Stimulated activated CD8-positive, alpha-beta memory T cell treated with anti-CD3 and anti-CD28 coated beads, Interleukin-4, amount 100 ng/mL, for 48 hours (primary cell): ENCODE data around the gene ZDHHC1.
A peak's percentile ranks its signal among the peaks of the same experiment; 100 is the strongest.

ENCODE experiments used
- DNase-seq: peaks from one replicate; pipeline ENCODE4 v3.0.0-alpha.2; 2020

ZDHHC1 gene, protein sequence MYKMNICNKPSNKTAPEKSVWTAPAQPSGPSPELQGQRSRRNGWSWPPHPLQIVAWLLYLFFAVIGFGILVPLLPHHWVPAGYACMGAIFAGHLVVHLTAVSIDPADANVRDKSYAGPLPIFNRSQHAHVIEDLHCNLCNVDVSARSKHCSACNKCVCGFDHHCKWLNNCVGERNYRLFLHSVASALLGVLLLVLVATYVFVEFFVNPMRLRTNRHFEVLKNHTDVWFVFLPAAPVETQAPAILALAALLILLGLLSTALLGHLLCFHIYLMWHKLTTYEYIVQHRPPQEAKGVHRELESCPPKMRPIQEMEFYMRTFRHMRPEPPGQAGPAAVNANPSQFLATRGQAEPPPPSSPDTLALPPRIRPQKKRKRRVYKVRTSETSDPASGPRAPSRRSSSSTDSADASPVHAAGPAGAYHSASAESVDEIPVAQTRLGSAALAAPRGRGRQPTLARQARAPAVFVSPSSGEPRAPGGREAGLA

DNA sequence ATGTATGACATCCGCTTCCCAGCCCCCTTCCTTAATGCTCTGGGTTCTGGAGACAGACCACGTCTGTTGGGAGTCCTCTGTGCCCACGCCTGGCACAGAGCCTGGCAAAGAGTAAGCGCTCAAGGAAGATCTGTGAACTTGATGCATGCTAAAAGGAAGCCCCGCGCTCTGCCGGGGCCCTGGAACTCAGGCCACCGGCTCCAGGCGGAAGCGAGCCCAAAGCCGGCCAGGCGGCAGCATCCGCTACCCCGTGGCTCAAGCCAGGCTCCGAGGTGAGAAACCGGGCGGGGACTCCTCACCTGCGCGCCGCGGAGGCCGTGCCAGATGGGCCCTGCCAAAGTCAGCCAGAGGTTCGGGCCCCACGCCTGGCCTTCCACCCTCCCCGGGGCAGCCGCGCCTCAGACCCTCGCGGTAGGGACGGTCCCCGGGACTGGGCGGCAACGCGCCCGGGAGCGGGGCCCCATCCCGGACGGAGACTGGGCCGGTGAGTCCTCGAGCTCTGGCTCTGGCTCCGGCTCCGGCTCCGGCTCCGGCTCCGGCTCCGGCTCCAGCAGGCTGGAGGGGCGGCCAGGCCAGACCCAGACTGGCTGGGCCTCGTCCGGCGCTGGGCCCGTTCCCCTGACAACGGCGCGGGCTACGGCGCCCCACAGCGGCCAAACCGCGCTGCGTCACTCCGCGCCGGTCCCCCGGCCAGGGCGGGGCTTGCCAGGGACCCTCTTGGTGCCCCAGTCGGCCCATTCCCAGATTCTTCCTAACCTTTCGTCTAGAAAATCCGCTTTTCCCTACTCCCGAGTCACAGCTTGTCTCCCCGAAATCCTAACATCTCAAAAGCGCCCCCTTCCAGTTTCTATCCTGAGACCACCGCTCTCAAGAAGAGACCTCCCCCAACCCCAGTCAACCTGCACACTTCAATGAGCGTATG is at the start of gene ZDHHC1:
ZDHHC1 (minus strand) TSS at position 606 of the 922 bp plus-strand sequence. CDS start 8,702 bp downstream, outside the sequence.
- DNase-seq, result peak; percentile 79

- no peak for DNase-seq
Measured at GRCh38 chr16:67464565-67464964, 48.3 kb upstream of the ZDHHC1 start.

GRCh38 chr16:67463691-67464090 is 47.4 kb upstream of the ZDHHC1 start:
- DNase-seq, result no peak

DNA sequence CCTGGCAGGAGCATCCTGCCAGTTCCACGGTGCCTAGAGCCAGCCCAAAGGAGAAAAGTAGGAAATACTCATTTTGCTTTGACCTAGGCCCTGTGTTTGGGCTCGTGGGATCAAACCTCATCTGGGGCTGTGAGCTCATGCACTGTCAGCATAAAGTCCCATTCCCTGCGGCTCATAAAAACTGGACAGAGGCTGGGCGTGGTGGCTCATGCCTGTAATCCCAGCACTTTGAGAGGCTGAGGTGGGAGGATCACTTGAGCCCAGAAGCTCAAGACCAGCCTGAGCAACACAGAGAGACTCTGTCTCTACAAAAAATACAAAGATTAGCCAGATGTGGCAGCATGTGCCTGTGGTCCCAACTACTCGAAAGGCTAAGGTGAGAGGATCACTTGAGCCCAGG is 46.8 kb upstream of the ZDHHC1 start:
- no peak for DNase-seq

- no peak for DNase-seq
Measured at GRCh38 chr16:67462279-67462655, 46.0 kb upstream of the ZDHHC1 start.

DNA sequence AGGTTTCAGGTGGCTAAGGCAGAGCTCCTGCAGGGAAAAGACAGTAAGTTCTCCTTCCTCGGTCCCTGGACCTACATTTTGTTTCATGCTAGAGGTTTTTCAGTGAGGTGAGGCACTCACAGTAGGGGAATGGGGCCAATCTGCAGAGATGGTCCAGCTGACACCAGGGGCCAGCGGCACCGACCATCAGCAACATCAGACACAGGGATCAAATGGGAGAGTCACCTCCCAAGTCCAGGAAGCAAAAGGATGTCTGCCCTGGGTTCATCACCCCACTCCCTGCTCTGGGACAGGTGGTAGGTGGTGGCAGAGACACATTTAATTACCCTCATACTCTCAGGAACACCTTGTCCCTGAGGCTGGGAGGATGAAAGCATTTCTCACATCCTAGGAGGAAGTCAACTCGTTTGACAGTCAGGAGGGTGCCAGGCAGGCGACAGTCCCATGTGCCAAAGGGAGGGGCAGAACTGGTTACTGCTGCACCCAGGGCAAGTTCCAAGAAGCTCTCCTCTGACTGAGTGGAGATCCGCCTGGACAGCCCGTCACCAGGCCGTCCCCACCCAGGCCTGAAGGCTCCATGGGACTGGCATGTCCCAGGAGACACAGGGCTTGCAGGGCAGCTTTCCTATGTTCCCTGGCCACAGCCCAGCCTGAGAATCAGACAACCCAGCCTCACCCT is 45.5 kb upstream of the ZDHHC1 start:
- DNase-seq, result no peak

GRCh38 chr16:67460961-67461360 is 44.7 kb upstream of the ZDHHC1 start:
- DNase-seq, result no peak

DNA sequence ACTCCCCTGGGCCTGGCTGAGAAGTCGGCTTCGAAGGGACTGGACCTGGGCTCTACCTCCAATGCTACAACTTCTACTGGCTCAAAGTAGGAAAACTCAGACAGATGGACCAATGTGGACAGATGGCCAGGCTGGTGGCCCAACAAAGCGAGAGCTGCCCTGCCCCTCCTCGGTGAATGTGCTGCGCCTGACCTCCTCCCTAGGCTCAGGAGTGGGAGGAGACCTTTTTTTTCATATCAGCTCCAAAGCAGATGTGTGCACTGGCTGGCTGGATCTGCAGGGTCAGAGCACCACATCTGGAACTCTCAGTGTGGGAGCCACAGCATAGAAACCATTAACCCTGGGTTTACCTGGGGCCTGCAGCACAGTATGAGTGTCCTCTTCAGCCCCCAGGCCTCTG is 43.9 kb upstream of the ZDHHC1 start:
- DNase-seq, result no peak

GRCh38 chr16:67459861-67460150 is 43.5 kb upstream of the ZDHHC1 start:
- DNase-seq, result no peak

GRCh38 chr16:67459066-67459860 is 43.0 kb upstream of the ZDHHC1 start:
- no peak for DNase-seq

GRCh38 chr16:67458121-67458641 is 41.9 kb upstream of the ZDHHC1 start:
- DNase-seq, result no peak

DNA sequence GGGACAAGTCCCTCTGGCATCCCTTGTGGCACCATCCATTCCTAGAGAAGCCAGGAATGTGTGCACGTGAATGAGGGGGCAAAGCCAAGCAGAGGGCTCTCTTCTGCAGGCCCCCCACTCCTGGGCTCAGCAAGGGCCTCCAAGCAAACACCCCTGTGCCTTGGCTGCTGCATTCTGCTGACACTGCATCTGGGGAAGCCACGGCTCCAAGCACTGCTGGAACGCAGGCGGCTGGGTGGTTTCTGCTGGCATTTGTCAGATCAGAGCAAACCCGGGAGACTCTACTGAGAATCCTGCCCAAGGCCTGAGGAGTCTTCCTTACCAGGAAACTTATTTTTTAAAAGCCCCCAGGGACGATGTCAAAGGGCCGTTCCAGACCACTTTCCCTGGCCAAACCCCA is 41.3 kb upstream of the ZDHHC1 start:
- no peak for DNase-seq

DNA sequence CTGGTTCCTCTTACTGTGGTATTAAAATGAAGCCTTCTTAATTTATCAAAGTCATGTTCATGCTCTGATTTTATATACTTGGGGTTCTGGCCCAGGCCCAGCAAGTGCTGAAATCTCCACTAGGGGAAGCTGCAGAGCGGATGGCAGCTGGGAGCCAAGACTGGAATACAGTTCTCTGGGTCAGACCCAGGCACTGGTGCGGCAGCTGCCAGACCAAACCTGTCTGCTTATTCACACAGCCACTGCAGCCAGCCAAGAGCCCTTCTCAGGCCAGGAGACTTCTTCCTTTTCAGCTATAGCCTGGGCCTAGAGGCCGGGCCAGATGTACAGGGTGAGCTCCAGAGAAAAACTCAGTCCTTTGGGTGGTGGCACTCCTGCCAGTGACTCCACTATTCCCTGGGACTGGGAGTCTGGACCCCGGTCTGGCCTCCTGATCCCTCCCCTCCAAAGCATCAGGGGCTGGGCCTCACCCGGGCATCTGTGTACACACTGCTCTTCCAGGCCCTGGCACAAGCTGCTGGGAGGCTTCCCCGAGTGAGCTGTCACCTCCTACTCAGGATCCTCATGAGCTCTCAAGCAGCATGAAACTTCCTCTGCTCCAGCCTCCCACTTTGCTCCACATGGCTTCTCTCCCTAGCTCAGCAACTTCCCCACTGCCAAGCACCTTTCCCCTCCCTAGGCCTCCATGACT is 40.3 kb upstream of the ZDHHC1 start:
- no peak for DNase-seq

DNA sequence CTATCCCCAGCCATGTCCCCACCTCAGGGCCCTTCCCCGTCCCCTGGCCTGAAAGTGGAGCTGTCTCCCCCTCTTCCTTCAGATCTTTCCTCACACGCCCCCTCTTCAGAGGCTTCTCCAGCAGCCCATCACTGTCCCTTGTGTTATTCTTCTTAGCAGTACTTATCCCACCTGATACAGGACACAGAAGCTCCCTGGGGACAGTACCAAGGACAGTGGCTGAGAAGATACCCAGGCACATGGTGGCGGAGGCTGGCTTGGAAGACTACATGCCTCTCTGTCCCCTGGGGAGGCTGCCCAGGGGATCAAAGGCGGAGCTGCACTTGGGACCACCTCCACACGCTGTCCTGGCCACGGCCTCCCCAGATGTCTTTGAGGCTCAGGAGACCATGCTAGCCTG is 38.6 kb upstream of the ZDHHC1 start:
- no peak for DNase-seq

DNA sequence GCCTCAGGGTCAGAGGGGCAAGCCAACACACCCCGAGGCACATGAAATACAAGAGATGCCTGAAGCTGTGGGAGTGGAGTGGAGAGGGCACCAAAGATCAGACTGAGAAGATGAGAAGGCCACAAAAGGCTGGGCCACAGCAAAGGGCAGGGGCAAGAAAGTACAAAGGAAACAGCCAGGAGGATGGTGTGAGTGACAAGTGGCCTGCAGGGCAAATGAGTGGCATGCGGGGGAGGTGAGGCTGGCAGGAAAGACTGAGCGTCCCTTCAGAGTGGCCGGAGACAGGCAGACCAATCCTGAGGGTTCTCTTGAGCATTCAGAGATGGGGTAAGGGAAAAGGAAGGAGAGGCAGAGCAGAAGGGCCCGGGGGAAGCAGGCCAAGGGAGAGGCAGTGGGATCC is 37.8 kb upstream of the ZDHHC1 start:
- no peak for DNase-seq

DNA sequence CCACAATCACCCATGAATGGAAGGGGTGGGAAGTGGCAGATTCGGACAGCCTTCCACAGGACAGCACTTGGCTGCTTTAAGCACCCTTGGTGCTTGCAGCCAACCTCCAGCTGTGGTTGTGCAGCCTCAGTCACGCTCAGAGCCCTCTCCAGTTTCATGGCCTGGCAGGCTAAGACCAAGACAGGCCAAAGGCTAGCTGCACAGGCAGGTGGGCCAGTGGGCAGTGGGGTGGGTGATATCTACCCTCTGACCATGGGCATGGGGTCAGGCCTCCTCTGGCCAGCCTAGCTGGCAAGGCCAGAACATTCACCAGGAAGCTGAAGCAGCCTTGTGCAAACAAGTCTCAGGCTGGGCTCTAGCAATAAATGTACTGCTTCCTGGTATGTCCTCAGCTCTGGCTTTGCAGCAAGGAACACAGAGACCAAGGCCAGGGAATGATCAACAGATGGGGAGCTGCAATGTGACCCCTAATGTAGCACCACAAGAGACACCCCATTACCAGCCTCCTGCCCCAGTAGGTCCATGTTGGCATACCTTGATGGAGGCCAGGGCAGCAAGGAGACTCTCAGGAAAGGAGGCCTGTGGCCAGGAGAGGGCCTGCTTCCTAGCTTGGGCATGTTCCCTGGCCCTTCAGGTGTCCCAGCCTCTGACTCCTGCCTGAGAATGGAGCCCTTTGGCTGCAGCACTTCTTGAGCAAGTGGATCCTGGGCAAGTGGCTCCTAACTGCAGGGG is 35.6 kb upstream of the ZDHHC1 start:
- no peak for DNase-seq

GRCh38 chr16:67451061-67451703 is 34.9 kb upstream of the ZDHHC1 start:
- no peak for DNase-seq

DNA sequence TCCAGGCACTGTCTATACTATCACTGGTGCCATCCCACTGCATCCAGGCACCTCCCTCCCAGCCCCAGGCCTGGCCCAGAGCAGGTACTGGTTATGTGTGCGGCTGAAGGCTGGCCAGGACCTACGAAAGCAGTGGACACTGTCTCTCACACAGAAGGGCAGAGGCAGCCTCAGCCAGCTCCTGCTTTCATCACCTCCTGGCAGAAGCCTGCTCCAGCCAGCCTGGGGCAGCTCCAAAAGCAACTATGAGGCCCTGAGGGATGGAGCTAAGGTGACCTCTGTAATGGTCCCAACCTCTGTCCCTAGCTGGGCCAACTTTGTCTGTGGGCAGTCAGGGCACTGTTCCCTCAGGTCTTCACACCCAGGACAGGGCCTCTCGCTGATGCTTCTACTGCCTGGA is 33.5 kb upstream of the ZDHHC1 start:
- no peak for DNase-seq

DNA sequence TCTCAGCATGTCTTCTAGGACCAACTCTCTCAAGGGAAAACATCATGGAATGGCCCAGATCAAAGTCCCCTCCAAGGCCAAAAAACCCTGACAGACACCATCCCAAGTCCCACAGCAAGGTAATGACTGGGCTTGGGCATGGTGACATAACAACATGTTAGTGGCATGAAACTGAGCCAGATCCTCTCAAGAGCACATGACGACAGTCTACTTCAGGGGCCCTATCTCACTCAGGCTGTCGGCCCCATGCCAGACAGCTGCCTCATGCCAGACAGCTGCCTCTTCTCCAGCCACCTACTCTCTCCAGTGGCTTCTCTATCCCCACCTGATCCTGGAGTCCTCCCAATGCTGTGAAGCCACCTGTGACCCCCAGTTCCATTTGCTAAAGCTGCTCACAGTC is 33.1 kb upstream of the ZDHHC1 start:
- DNase-seq, result no peak

- DNase-seq, result no peak
Measured at GRCh38 chr16:67448580-67448979, 32.3 kb upstream of the ZDHHC1 start.
